ENCODE data around the gene CLCF1.

Gene CLCF1

DNA sequence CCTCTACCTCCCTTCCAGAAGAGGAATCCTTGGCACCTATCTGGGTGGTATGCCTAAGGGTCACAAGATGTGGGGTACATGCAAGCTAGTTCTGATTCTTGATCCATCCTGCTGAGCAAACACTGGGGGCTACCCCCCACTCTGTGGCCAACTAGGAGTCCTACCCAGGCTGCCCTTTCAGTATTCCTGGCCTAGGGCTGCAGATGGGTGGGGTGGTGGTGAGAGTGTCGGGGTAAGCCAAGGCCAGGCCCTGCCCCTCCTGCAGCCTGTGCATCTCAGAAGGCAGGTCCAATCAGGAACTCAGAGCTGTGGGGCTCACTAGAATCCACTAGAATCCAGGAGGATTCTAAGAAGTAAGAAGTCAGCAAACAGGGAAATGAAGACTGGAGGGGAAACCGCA is 59.2 kb downstream of the CLCF1 start:
- ChIA-PET POLR2A (interaction anchor here (4.6 kb wide), 1 partner anchor 10 kb away, joined by 28 read pairs; the partner anchor contains the start of gene SSH3), CTCF (interaction anchor here (1.1 to 12.2 kb wide), 6 partner anchors 11 to 242 kb away, joined by 3 to 295 read pairs (median 4); partner anchors contain the start of genes ANKRD13D, GRK2 and SSH3)
- no peak for DNase-seq (ENCODE audit: low read depth, low spot score)
- TF ChIP-seq, protein P1, sequence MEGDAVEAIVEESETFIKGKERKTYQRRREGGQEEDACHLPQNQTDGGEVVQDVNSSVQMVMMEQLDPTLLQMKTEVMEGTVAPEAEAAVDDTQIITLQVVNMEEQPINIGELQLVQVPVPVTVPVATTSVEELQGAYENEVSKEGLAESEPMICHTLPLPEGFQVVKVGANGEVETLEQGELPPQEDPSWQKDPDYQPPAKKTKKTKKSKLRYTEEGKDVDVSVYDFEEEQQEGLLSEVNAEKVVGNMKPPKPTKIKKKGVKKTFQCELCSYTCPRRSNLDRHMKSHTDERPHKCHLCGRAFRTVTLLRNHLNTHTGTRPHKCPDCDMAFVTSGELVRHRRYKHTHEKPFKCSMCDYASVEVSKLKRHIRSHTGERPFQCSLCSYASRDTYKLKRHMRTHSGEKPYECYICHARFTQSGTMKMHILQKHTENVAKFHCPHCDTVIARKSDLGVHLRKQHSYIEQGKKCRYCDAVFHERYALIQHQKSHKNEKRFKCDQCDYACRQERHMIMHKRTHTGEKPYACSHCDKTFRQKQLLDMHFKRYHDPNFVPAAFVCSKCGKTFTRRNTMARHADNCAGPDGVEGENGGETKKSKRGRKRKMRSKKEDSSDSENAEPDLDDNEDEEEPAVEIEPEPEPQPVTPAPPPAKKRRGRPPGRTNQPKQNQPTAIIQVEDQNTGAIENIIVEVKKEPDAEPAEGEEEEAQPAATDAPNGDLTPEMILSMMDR (IDR thresholded peaks at IDR 0.05; ENCODE audit: insufficient read depth, low read length, missing control alignments): no peak
- no peak overlapping the region for H3K4me3 ChIP-seq (ENCODE audit: low read depth, low read length)
